ENCODE data around the gene ELAVL4. TPM values are rescaled to one million over a fixed set of nuclear protein-coding genes. Genes with fewer than 3 reads are reported as not detected.

Gene ELAVL4
- total and polyA plus RNA-seq, 2 donors (not counting 3 experiments of a cell fraction or from before 2014, with no cell fraction given) = not detected

DNA sequence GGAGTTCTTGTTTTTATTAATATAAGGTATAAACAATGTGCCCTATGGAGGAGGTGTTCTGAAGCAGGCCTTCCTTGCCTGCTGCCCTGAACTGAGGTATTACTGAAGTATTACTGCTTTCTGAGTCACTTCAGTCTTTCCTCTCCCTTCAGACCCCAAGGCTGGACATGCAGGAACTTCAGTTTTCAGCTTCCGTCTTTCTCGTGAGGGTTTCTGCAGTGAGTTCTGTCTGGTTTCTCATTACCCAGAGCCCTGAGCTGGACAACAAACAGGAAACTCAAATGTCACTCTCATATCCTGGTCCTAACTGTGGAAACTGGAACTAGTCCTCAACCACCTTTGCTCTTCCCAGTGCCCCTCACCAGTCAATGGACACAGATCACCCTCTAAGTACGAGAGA, 46.8 kb downstream of the ELAVL4 start:
- no TSS peak for BruUV-seq (replicated peaks)
- ChIA-PET POLR2A (no interaction called here), CTCF (no interaction called here)
- DNase-seq (ENCODE audit: low read depth, low spot score) (no peak), FAIRE-seq (no peak)
- no peaks in the 10 kb centered on the region for H3K27me3 ChIP-seq (ENCODE audit: control insufficient read depth in 2 of 2, insufficient read depth in 2 of 2, low read length in 2 of 2)
- H3K4me3 ChIP-seq (replicated peaks in 1 of 3; ENCODE audit: insufficient read depth in 1 of 3, low read depth in 1 of 3, low read length in 3 of 3) = no peak overlapping the region
- H4K20me1 ChIP-seq (replicated peaks; ENCODE audit: control insufficient read depth, extremely low read depth, insufficient read depth, low read length) = no peaks in the 10 kb centered on the region
- H3K36me3 ChIP-seq (ENCODE audit: control insufficient read depth in 2 of 2, extremely low read depth in 1 of 2, insufficient read depth in 2 of 2, low read length in 2 of 2) = no peaks in the 10 kb centered on the region
- intact Hi-C loops (cut with micrococcal nuclease) = no loop called here
- no peaks in the 10 kb centered on the region for H3K9me3 ChIP-seq (replicated peaks; ENCODE audit: control insufficient read depth, insufficient read depth, low read length)
- H3K27ac ChIP-seq (ENCODE audit: insufficient read depth, low read depth, low read length) = no peak overlapping the region
- no peaks in the 10 kb centered on the region for H3K9me1 ChIP-seq (replicated peaks; ENCODE audit: control insufficient read depth, extremely low read depth, insufficient read depth, low read length)
- no peaks in the 10 kb centered on the region for H3K79me2 ChIP-seq (ENCODE audit: control insufficient read depth, insufficient read depth, low read length)
- no peak overlapping the region for H3K4me2 ChIP-seq (ENCODE audit: insufficient read depth, low read length)
- no peak overlapping the region for H2AFZ ChIP-seq (ENCODE audit: low read depth, low read length)
- TF ChIP-seq, protein P1, sequence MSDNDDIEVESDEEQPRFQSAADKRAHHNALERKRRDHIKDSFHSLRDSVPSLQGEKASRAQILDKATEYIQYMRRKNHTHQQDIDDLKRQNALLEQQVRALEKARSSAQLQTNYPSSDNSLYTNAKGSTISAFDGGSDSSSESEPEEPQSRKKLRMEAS (IDR thresholded peaks at IDR 0.05; ENCODE audit: insufficient read depth, insufficient read length) = no peak
- H3K4me1 ChIP-seq (ENCODE audit: control insufficient read depth, extremely low read depth, insufficient read depth, low read length) = no peaks in the 10 kb centered on the region
- no peak overlapping the region for H3K9ac ChIP-seq (replicated peaks; ENCODE audit: extremely low read depth, insufficient read depth, low read length)
- dilution Hi-C loops (cut with MboI; ENCODE audit: extremely low pct_ligation_motif_present, low sequenced_read_pairs) = no loop called here

DNA sequence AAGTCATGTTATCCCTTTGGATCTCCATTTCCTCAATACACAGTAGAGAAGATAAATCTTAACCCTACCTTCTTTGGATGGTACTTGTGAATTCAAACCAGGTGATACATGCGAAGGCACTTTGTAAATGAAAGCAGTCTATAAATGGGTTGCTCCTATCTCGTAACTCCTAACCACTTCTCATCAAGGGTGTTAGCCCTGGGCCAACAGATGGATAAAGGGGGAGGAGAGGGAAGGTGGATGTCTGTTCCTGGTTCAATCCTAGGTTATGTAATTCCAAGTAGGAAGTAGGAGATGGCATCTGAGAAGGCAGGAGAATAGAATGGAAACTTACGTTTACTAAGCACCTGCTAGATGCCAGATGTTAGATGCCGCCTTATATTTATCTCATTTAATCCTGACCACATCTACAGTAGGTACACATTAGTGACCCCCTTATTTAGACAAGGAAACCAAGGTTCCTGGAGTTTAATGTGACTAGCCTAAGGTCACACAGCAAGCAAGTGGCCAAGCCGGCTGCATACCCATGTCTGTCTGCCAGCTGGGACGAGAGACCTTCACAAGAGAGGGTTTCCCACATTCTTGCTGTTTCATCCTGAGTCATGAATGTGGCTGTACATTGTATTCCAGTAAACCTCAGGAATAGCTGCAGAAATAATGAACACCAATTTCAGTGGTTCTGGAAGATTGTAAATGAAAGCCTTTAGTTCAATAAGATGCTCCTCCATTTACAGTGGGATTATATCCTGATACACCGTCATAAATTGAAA, 47.7 kb downstream of the ELAVL4 start:
- intact Hi-C loops (cut with micrococcal nuclease) (no loop called here), dilution Hi-C loops (cut with MboI; ENCODE audit: extremely low pct_ligation_motif_present, low sequenced_read_pairs) (no loop called here)
- ChIA-PET POLR2A (no interaction called here), CTCF (no interaction called here)
- no peaks in the 10 kb centered on the region for H4K20me1 ChIP-seq (replicated peaks; ENCODE audit: control insufficient read depth, extremely low read depth, insufficient read depth, low read length)
- H3K9ac ChIP-seq (replicated peaks; ENCODE audit: extremely low read depth, insufficient read depth, low read length) = no peak overlapping the region
- FAIRE-seq = no peak
- no peaks in the 10 kb centered on the region for H3K27me3 ChIP-seq (ENCODE audit: control insufficient read depth in 2 of 2, insufficient read depth in 2 of 2, low read length in 2 of 2)
- no peaks in the 10 kb centered on the region for H3K36me3 ChIP-seq (ENCODE audit: control insufficient read depth in 2 of 2, extremely low read depth in 1 of 2, insufficient read depth in 2 of 2, low read length in 2 of 2)
- no peak for DNase-seq (ENCODE audit: low read depth, low spot score)
- no peak overlapping the region for H3K4me3 ChIP-seq (replicated peaks in 1 of 3; ENCODE audit: insufficient read depth in 1 of 3, low read depth in 1 of 3, low read length in 3 of 3)
- H2AFZ ChIP-seq (ENCODE audit: low read depth, low read length) = no peak overlapping the region
- H3K4me1 ChIP-seq (ENCODE audit: control insufficient read depth, extremely low read depth, insufficient read depth, low read length) = no peaks in the 10 kb centered on the region
- H3K4me2 ChIP-seq (ENCODE audit: insufficient read depth, low read length) = no peak overlapping the region
- no peak overlapping the region for H3K27ac ChIP-seq (ENCODE audit: insufficient read depth, low read depth, low read length)
- no peaks in the 10 kb centered on the region for H3K79me2 ChIP-seq (ENCODE audit: control insufficient read depth, insufficient read depth, low read length)
- no peaks in the 10 kb centered on the region for H3K9me1 ChIP-seq (replicated peaks; ENCODE audit: control insufficient read depth, extremely low read depth, insufficient read depth, low read length)
- no peaks in the 10 kb centered on the region for H3K9me3 ChIP-seq (replicated peaks; ENCODE audit: control insufficient read depth, insufficient read depth, low read length)
- BruUV-seq (replicated peaks) = no TSS peak
- TF ChIP-seq EZH2 (IDR thresholded peaks at IDR 0.05; ENCODE audit: borderline replicate concordance, low read depth, low read length, severe bottlenecking) (no peak), POLR2AphosphoS5 (IDR thresholded peaks at IDR 0.05; ENCODE audit: insufficient read depth, low read depth, low read length) (no peak), FOS (IDR thresholded peaks at IDR 0.05; ENCODE audit: borderline replicate concordance, insufficient read depth, low read length) (no peak), JUN (IDR thresholded peaks at IDR 0.05; ENCODE audit: borderline replicate concordance, insufficient read depth, insufficient read length, low read depth) (no peak), MYC (IDR thresholded peaks at IDR 0.05; ENCODE audit: low read depth, low read length) (no peak), GATA2 (IDR thresholded peaks at IDR 0.05; ENCODE audit: insufficient read depth, insufficient read length, low read depth, low read length) (no peak), POLR2A (IDR thresholded peaks at IDR 0.05; ENCODE audit: low read depth, low read length) (no peak), CTCF (IDR thresholded peaks at IDR 0.05; ENCODE audit: extremely low read depth in 1 of 2, insufficient read depth in 1 of 2, low read depth in 1 of 2, low read length in 2 of 2) (no peak)
- TF ChIP-seq, protein P1 (IDR thresholded peaks at IDR 0.05; ENCODE audit: insufficient read depth, insufficient read length) = no peak
